ENCODE measurements around the gene PROK2. TPM values are rescaled to one million over a fixed set of nuclear protein-coding genes. Genes with fewer than 3 reads are reported as not detected.

PROK2 gene
- total and polyA plus RNA-seq, 7 donors, result 0.08 to 0.81 (median 0.27) TPM; not detected in 2

DNA sequence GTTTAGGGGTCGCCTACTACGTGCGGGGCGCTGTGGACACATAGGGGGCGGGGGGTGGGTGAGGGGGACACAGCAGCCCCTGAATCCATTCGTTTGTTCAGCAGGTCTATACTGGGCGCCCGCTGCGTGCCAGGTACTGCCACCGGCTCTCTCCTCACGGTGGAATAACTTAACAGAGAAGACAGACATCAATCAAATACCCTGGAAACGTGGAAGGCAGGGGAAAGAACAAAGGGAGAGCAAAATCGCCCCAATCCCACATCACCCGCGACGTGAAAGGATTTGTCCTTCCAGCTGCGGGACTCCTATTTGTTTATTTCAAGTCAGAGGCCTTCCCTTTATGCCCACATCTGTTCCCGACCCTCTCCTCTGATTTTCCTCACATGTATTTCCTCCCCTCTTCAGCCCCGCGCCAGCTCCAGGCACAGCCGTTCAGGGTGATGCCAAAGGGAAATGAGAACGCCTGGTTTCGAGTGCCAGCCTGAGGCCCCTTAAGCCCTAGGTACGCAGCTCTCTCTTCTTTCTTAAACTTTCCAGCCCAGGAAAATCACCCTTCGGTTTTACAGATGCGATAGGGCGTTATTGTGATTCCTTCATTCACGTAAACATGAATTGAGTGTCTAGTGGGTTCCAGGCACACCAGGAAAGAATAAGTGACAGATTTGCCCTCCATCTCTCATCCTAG lies 726 bp upstream of the PROK2 start:
- Histone ChIP-seq H3K27me3 (ENCODE audit: insufficient read depth in 3 of 3, low read length in 2 of 3) (peaks cover 0 to 66% (median 16%) of the 10 kb centered on the region in 3 donors), H3K4me3 (peak overlapping the region; percentile 52), H3K36me3 (ENCODE audit: insufficient read depth in 1 of 2, low read depth in 1 of 2) (no peaks in the 10 kb centered on the region), H3K4me1 (peaks cover 7% of the 10 kb centered on the region), H3K9me3 (no peaks in the 10 kb centered on the region), H3K27ac (no peak overlapping the region)
- no peak for DNase-seq
- 11 to 12% (median 11%) methylated on average over 28 of the region's 28 CpGs for WGBS, 3 donors
- no peak for ATAC-seq
- intact Hi-C loops (cut with DNase I), result no loop called here
- TF ChIP-seq, protein P1, sequence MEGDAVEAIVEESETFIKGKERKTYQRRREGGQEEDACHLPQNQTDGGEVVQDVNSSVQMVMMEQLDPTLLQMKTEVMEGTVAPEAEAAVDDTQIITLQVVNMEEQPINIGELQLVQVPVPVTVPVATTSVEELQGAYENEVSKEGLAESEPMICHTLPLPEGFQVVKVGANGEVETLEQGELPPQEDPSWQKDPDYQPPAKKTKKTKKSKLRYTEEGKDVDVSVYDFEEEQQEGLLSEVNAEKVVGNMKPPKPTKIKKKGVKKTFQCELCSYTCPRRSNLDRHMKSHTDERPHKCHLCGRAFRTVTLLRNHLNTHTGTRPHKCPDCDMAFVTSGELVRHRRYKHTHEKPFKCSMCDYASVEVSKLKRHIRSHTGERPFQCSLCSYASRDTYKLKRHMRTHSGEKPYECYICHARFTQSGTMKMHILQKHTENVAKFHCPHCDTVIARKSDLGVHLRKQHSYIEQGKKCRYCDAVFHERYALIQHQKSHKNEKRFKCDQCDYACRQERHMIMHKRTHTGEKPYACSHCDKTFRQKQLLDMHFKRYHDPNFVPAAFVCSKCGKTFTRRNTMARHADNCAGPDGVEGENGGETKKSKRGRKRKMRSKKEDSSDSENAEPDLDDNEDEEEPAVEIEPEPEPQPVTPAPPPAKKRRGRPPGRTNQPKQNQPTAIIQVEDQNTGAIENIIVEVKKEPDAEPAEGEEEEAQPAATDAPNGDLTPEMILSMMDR (IDR thresholded peaks at IDR 0.05), result no peak

DNA sequence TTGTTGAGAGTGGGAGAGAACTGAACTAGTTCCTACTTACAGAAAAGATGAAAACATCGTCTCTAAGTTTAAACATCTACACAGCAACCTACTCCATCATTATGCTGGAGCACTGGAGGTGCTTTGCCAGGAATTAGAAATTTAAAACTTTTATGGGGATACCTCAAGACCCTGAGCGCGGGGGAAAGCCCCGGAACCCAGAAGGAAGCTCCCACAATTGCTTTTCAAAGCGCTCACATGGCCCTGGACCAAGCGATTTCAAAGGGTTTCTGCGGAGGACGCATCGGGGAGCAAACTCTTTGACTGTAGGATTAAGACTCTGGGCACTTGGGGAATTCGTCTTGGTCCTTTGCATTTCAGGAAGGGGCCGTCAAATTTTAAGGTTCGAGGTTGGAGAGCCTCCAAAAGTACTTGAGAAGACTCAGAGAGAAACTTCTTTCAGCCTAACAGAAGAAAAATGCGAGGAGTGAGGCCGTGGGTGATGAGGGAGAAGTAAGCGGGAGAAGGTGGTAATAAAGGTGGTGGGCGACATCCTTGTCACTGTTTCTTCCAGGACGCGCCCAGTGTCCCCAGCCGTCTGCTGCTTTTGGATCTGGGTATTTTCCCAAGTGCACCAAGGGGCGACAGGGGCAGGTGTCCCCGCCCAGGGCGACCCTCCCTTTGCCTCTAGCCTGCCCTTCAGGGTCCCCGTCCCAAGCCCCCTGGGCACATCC lies 591 bp downstream of the PROK2 start:
- peaks cover 7% of the 10 kb centered on the region for H3K4me1 ChIP-seq
- no peaks in the 10 kb centered on the region for H3K9me3 ChIP-seq
- peak overlapping the region; percentile 52 for H3K4me3 ChIP-seq
- H3K27ac ChIP-seq, result no peak overlapping the region
- WGBS, 3 donors, result 6 to 8% (median 7%) methylated on average over 22 to 23 of the region's 23 CpGs
- peaks cover 0 to 79% (median 16%) of the 10 kb centered on the region in 3 donors for H3K27me3 ChIP-seq (ENCODE audit: insufficient read depth in 3 of 3, low read length in 2 of 3)
- ATAC-seq (no peak), DNase-seq (no peak)
- intact Hi-C loops (cut with DNase I), result no loop called here
- no peaks in the 10 kb centered on the region for H3K36me3 ChIP-seq (ENCODE audit: insufficient read depth in 1 of 2, low read depth in 1 of 2)
- TF ChIP-seq, protein P1 (IDR thresholded peaks at IDR 0.05), result no peak

DNA sequence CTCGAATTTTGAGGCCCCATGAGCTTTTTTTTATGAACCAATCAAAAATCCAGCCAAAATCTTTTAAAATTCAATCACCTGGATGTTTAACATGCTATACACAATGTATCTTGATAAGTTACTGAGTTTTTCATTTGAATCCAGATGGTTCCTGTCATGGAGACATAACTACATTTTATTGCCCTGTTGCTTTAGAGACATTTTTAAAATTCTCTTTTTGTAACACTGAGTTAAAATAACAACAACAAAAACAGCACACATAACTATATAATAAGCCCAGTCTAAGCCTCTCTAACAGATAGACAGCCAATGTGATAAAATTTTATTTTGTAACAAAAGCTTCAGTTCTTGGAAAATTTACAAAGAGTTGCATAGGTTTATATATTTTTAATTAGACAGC lies 1.8 kb downstream of the PROK2 start:
- H3K27ac ChIP-seq, result no peak overlapping the region
- intact Hi-C loops (cut with DNase I), result no loop called here
- DNase-seq (no peak), ATAC-seq (no peak)
- WGBS, 3 donors, result 69 to 85% (median 71%) methylated on average over 1 of the region's 1 CpG
- H3K4me3 ChIP-seq, result no peak overlapping the region
- peaks cover 0 to 83% (median 16%) of the 10 kb centered on the region in 3 donors for H3K27me3 ChIP-seq (ENCODE audit: insufficient read depth in 3 of 3, low read length in 2 of 3)
- H3K36me3 ChIP-seq (ENCODE audit: insufficient read depth in 1 of 2, low read depth in 1 of 2), result no peaks in the 10 kb centered on the region
- peaks cover 7% of the 10 kb centered on the region for H3K4me1 ChIP-seq
- H3K9me3 ChIP-seq, result no peaks in the 10 kb centered on the region
- TF ChIP-seq, protein P1 (IDR thresholded peaks at IDR 0.05), result no peak

DNA sequence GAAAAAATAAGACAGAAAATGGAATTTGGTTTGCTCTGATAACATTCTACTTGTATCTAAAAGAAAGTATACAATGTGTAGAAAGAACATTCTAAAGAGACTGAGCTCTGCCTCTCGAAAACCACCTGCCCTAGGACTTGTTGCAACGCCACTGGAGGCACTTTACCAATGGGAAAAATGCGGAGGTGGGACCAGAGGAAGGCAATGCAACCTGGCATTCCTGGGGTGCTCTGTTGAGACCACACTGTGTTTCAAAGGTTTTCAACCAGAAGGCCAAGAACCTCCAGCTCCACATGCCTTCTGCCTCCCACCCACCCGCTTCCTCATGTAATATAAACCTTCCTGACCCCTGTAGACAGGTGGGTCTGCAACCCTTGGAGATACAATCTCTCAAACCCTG lies 4.5 kb downstream of the PROK2 start:
- intact Hi-C loops (cut with DNase I), result no loop called here
- no peak for ATAC-seq
- TF ChIP-seq, protein P1 (IDR thresholded peaks at IDR 0.05), result no peak
- DNase-seq, result no peak
- Histone ChIP-seq H3K4me3 (no peak overlapping the region), H3K36me3 (ENCODE audit: insufficient read depth in 1 of 2, low read depth in 1 of 2) (no peaks in the 10 kb centered on the region), H3K27me3 (ENCODE audit: insufficient read depth in 3 of 3, low read length in 2 of 3) (peaks cover 0 to 66% (median 11%) of the 10 kb centered on the region in 3 donors), H3K9me3 (no peaks in the 10 kb centered on the region), H3K27ac (no peak overlapping the region), H3K4me1 (peaks cover 7% of the 10 kb centered on the region)
- 91 to 94% (median 92%) methylated on average over 4 of the region's 4 CpGs for WGBS, 3 donors
